Karpas-422 (cell line): ENCODE results near the gene GALNT12. TPM values are rescaled to one million over a fixed set of nuclear protein-coding genes. Genes with fewer than 3 reads are reported as not detected.
A peak's percentile ranks its signal among the peaks of the same experiment; 100 is the strongest.

ENCODE experiments used
- DNase-seq: peaks from one replicate; pipeline ENCODE4 v3.0.0-alpha.2; 2015
- H2AFZ ChIP-seq: fragments of 200-600 bp; sonication (generic); 2 replicates; pipeline ENCODE4 v1.6.1; 2014; ENCODE audit warnings: antibody characterized with exemption, low read length, mixed read lengths
- H3K27ac ChIP-seq: fragments of 200-600 bp; sonication (generic); 2 replicates; pipeline ENCODE4 v1.5.1; 2014; ENCODE audit warnings: mild to moderate bottlenecking, low read length, moderate library complexity
- H3K27me3 ChIP-seq: fragments of 200-600 bp; sonication (generic); 2 replicates; pipeline ENCODE4 v1.6.1; 2014; ENCODE audit warnings: low read length, mixed read lengths
- H3K36me3 ChIP-seq: fragments of 200-600 bp; sonication (generic); 2 replicates; pipeline ENCODE4 v1.6.1; 2014; ENCODE audit warnings: low read length, mixed read lengths; ENCODE audit not compliant: insufficient read depth
- H3K4me1 ChIP-seq: fragments of 200-600 bp; sonication (generic); 2 replicates; pipeline ENCODE4 v1.6.1; 2014; ENCODE audit warnings: mild to moderate bottlenecking, low read length, mixed read lengths
- H3K4me2 ChIP-seq: fragments of 200-600 bp; sonication (generic); 2 replicates; pipeline ENCODE4 v1.6.1; 2014; ENCODE audit warnings: low read length, low read depth, mild to moderate bottlenecking; ENCODE audit not compliant: poor library complexity, severe bottlenecking
- H3K4me3 ChIP-seq: fragments of 200-600 bp; sonication (generic); 2 replicates; pipeline ENCODE4 v1.5.1; 2014; ENCODE audit warnings: mild to moderate bottlenecking, antibody characterized with exemption, low read length, mixed read lengths
- H3K79me2 ChIP-seq: fragments of 200-600 bp; sonication (generic); 2 replicates; pipeline ENCODE4 v1.6.1; 2014; ENCODE audit warnings: mild to moderate bottlenecking, low read length, mixed read lengths
- H3K9ac ChIP-seq: fragments of 200-600 bp; sonication (generic); 2 replicates; pipeline ENCODE4 v1.6.0; 2014; ENCODE audit warnings: low read length
- H3K9me2 ChIP-seq: fragments of 200-600 bp; sonication (generic), shearing (Covaris generic); replicated peaks from 2 replicates; pipeline ENCODE4 v1.6.0; 2014; ENCODE audit warnings: mild to moderate bottlenecking, low read length, moderate library complexity; ENCODE audit not compliant: insufficient read depth
- H3K9me3 ChIP-seq: fragments of 300-700, 200-600 bp; sonication (generic); 2 replicates; pipeline ENCODE4 v1.6.1; 2014; ENCODE audit warnings: low read length, mixed read lengths
- H4K20me1 ChIP-seq: fragments of 200-600 bp; sonication (generic); 2 replicates; pipeline ENCODE4 v1.6.1; 2014; ENCODE audit warnings: mild to moderate bottlenecking, antibody characterized with exemption, low read length, low read depth; ENCODE audit not compliant: insufficient read depth
- total RNA-seq: library from RNA; depleted of rRNA; stranded (reverse); fragments of >200 nt; shearing (Covaris generic); gene quantifications from 2 replicates; pipeline ENCODE4 v1.2.3, GENCODE V29; 2014; ENCODE audit warnings: low replicate concordance

GALNT12 gene
- total RNA-seq, 1 experiment from 2014 or later, result 14.9 TPM

GRCh38 chr9:98848450-98849149 lies 41.1 kb downstream of the GALNT12 start:
- DNase-seq, result peak; percentile 91
- Histone ChIP-seq H3K27me3 (no peaks in the 10 kb centered on the region), H3K36me3 (no peaks in the 10 kb centered on the region), H3K27ac (no peak overlapping the region), H3K9ac (no peak overlapping the region), H3K9me2 (no peaks in the 10 kb centered on the region), H3K9me3 (no peaks in the 10 kb centered on the region), H3K4me3 (no peak overlapping the region), H4K20me1 (no peaks in the 10 kb centered on the region), H3K4me2 (no peak overlapping the region), H3K4me1 (peaks cover 16% of the 10 kb centered on the region), H2AFZ (no peak overlapping the region), H3K79me2 (no peaks in the 10 kb centered on the region)

- H3K9me2 ChIP-seq, result no peaks in the 10 kb centered on the region
- H4K20me1 ChIP-seq, result no peaks in the 10 kb centered on the region
- no peak overlapping the region for H3K27ac ChIP-seq
- no peak overlapping the region for H3K4me2 ChIP-seq
- no peaks in the 10 kb centered on the region for H3K79me2 ChIP-seq
- H2AFZ ChIP-seq, result no peak overlapping the region
- no peak overlapping the region for H3K4me3 ChIP-seq
- no peak for DNase-seq
- H3K9ac ChIP-seq, result no peak overlapping the region
- H3K27me3 ChIP-seq, result no peaks in the 10 kb centered on the region
- peaks cover 16% of the 10 kb centered on the region for H3K4me1 ChIP-seq
- H3K9me3 ChIP-seq, result no peaks in the 10 kb centered on the region
- no peaks in the 10 kb centered on the region for H3K36me3 ChIP-seq
Measured at GRCh38 chr9:98849563-98849962, 42.1 kb downstream of the GALNT12 start.

DNA sequence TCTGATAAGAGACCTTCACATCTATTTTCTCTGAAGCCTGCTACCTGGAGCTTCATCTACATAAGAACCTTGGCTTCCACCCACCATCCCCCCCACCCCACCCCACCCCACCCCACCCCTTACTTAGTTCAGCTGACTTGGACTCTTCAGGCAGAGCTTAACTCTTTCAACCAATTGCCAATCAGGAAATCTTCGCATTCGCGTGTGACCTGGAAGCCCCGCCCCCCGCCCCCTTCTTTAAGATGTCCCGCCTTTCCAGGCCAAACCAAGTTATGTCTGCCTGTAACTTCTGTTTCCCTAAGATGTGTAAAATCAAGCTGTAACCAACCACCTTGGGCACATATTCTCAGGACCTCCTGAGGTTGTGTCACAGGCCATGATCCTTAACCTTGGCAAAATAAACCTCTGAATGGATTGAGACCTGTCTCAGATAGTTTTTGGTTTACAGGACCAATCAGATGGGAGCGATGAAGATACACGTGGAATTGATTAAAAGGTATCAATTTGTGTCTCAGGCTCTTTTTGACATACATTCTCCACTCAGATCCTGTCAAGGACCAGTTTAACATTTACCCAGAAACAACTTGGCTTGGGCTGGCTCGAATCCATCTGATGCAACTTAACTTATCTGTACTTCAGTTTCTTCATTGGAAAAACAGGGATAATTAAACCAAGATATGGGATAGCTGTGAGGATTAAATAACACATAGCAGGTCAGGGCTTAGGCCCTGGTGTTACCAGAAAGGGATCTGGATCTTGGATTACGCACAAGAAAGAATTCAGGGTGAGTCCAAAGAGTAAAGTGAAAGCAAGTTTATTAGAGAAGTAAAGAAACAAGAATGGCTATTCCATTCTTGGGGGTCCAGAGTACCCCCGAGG lies 43.6 kb downstream of the GALNT12 start:
- Histone ChIP-seq H3K9me3 (peaks cover 3% of the 10 kb centered on the region; the same call in 1 of the 2 replicates), H4K20me1 (no peaks in the 10 kb centered on the region), H3K4me1 (peaks cover 16% of the 10 kb centered on the region), H3K9me2 (no peaks in the 10 kb centered on the region), H3K4me2 (no peak overlapping the region), H3K27me3 (peaks cover 2% of the 10 kb centered on the region; the same call in 1 of the 2 replicates), H3K79me2 (no peaks in the 10 kb centered on the region), H2AFZ (no peak overlapping the region), H3K9ac (no peak overlapping the region), H3K27ac (no peak overlapping the region), H3K36me3 (no peaks in the 10 kb centered on the region), H3K4me3 (no peak overlapping the region)
- no peak for DNase-seq

DNA sequence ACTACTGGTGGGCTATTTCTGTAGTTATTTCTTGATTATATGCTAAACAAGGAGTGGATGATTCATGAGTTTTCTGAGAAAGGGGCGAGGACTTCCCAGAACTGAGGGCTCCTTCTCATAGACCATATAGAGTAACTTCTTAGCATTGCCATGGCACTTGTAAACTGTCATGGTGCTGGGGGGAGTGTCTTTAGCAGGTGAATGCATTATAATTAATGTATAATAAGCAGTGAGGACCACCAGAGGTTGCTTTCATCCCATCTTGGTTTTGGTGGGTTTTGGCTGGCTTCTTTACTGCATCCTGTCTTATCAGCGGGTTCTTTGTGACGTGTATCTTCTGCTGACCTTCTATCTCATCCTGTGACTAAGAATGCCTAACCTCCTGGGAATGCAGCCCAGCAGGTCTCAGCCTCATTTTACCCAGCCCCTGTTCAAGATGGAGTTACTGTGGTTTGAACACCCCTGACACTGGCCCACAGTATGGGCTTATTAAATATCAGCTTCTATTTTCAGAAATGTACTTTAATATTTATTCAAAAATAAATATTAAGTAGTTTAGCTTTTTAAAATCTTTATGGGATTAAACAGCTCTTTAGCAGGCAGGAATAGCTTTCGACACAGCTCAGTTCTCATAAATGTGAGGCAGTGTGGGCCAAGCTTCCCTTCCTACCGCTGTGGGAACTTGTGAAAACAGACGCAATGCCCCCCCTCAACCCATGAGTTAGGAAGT lies 44.4 kb downstream of the GALNT12 start:
- no peak for DNase-seq
- no peaks in the 10 kb centered on the region for H3K79me2 ChIP-seq
- H3K9ac ChIP-seq, result peak overlapping the region; percentile 15; the same call in 1 of the 2 replicates
- peaks cover 16% of the 10 kb centered on the region for H3K4me1 ChIP-seq
- H3K4me2 ChIP-seq, result no peak overlapping the region
- H3K4me3 ChIP-seq, result no peak overlapping the region
- no peak overlapping the region; the same call in 1 of the 2 replicates for H2AFZ ChIP-seq
- no peaks in the 10 kb centered on the region for H3K9me2 ChIP-seq
- no peak overlapping the region for H3K27ac ChIP-seq
- peaks cover 3% of the 10 kb centered on the region; the same call in 1 of the 2 replicates for H3K9me3 ChIP-seq
- no peaks in the 10 kb centered on the region for H4K20me1 ChIP-seq
- H3K27me3 ChIP-seq, result peaks cover 3% of the 10 kb centered on the region; the same call in 1 of the 2 replicates
- H3K36me3 ChIP-seq, result no peaks in the 10 kb centered on the region

GRCh38 chr9:98852460-98852734 lies 44.9 kb downstream of the GALNT12 start:
- peaks cover 16% of the 10 kb centered on the region for H3K4me1 ChIP-seq
- no peak overlapping the region for H3K27ac ChIP-seq
- H3K9me2 ChIP-seq, result no peaks in the 10 kb centered on the region
- no peaks in the 10 kb centered on the region for H3K36me3 ChIP-seq
- H4K20me1 ChIP-seq, result no peaks in the 10 kb centered on the region
- no peak for DNase-seq
- H3K4me3 ChIP-seq, result no peak overlapping the region
- no peak overlapping the region for H3K4me2 ChIP-seq
- peak overlapping the region; percentile 15; the same call in 1 of the 2 replicates for H3K9ac ChIP-seq
- peaks cover 3% of the 10 kb centered on the region; the same call in 1 of the 2 replicates for H3K27me3 ChIP-seq
- no peak overlapping the region; the same call in 1 of the 2 replicates for H2AFZ ChIP-seq
- H3K79me2 ChIP-seq, result no peaks in the 10 kb centered on the region
- peaks cover 3% of the 10 kb centered on the region; the same call in 1 of the 2 replicates for H3K9me3 ChIP-seq

DNA sequence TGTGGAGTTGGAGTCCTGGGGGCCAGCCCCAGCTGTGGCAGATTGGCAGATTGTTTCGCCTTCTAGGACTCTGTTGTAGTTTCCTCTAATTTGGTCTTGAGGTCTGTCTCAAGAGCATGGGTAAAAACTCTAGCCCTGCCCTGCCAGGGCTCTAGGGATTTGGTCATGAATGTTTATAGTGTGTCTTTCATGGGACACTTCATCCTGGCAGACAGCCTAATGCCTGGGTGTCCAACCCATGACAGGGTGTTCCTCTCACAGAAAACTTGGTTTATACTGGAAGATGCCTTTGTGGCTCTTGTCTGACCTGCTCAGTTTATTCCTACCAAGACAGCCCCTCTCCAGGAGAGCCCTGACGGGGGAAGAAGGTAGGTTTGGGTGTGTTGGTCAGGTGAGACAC lies 45.5 kb downstream of the GALNT12 start:
- DNase-seq, result no peak
- Histone ChIP-seq H3K27me3 (peaks cover 3% of the 10 kb centered on the region; the same call in 1 of the 2 replicates), H3K9ac (no peak overlapping the region), H3K4me3 (no peak overlapping the region), H3K36me3 (no peaks in the 10 kb centered on the region), H2AFZ (no peak overlapping the region), H3K9me2 (no peaks in the 10 kb centered on the region), H3K27ac (no peak overlapping the region), H4K20me1 (no peaks in the 10 kb centered on the region), H3K4me1 (peaks cover 16% of the 10 kb centered on the region), H3K79me2 (no peaks in the 10 kb centered on the region), H3K9me3 (peaks cover 3% of the 10 kb centered on the region; the same call in 1 of the 2 replicates), H3K4me2 (no peak overlapping the region)

- Histone ChIP-seq H3K4me1 (peaks cover 21% of the 10 kb centered on the region), H3K79me2 (no peaks in the 10 kb centered on the region), H4K20me1 (no peaks in the 10 kb centered on the region), H3K36me3 (no peaks in the 10 kb centered on the region), H3K9ac (no peak overlapping the region), H3K4me3 (no peak overlapping the region), H3K9me2 (no peaks in the 10 kb centered on the region), H3K4me2 (no peak overlapping the region), H3K27ac (no peak overlapping the region), H3K27me3 (peaks cover 3% of the 10 kb centered on the region; the same call in 1 of the 2 replicates), H3K9me3 (peaks cover 3% of the 10 kb centered on the region; the same call in 1 of the 2 replicates), H2AFZ (no peak overlapping the region)
- no peak for DNase-seq
Measured at GRCh38 chr9:98854266-98854665, 46.8 kb downstream of the GALNT12 start.
